HCT116 (cell line): ENCODE data around the gene IGDCC3. TPM values are rescaled to one million over a fixed set of nuclear protein-coding genes. Genes with fewer than 3 reads are reported as not detected.

Experiments used
- ATAC-seq: fragments of 200-7000 bp; cut with Tn5 transposase; 2 replicates; pipeline ENCODE4 v1.9.1; 2020; ENCODE audit warnings: mild to moderate bottlenecking, moderate library complexity
- BruUV-seq: library from RNA; stranded (reverse); fragments of 400-500 nt; replicated peaks from 2 replicates; lab custom pipeline; 2021; lab: Mats Ljungman, UMichigan
- CTCF ChIA-PET: fragments of 300-600 bp; sonication (Branson Sonifier 250); formaldehyde crosslinking; loops from one replicate; lab custom pipeline; 2021; ENCODE audit warnings: antibody characterized with exemption; lab: Charles Lee
- POLR2A ChIA-PET: fragments of 300-600, 350-600 bp; sonication (Branson Sonifier 250); formaldehyde crosslinking; loops from one replicate; lab custom pipeline; 2021; ENCODE audit warnings: antibody characterized with exemption; lab: Charles Lee
- RAD21 ChIA-PET, 2 experiments: fragments of 300-600 bp; sonication (Branson Sonifier 250); formaldehyde crosslinking; loops; one replicate each; lab custom pipeline; 2023; ENCODE audit warnings: low total read pairs in 2 of 2; ENCODE audit not compliant: uncharacterized antibody in 2 of 2, unreplicated experiment in 2 of 2, low non-redundant PET in 1 of 2; lab: Charles Lee
- DNase-seq: peaks from one replicate; pipeline ENCODE4 v3.0.0-alpha.2; 2010; ENCODE audit warnings: low read depth, low spot score
- H2AFZ ChIP-seq: fragments of 200-600 bp; shearing (Covaris generic), sonication (generic); 2 replicates; pipeline ENCODE4 v1.6.1; 2017; ENCODE audit warnings: low read depth, mixed run types, mixed read lengths, antibody characterized with exemption, low read length; ENCODE audit not compliant: poor library complexity, severe bottlenecking
- H3K27ac ChIP-seq: 2 replicates; pipeline ENCODE4 v1.5.1; 2012; ENCODE audit warnings: low read depth, low read length
- H3K27me3 ChIP-seq: fragments of 200-600 bp; sonication (generic); 2 replicates; pipeline ENCODE4 v1.6.1; 2016; ENCODE audit warnings: mixed run types, low read length, mixed read lengths; ENCODE audit not compliant: insufficient read depth
- H3K36me3 ChIP-seq, 2 experiments: fragments of 200-500 bp in 1 of 2; fragments of 200-600 bp in 1 of 2; sonication (Bioruptor generic) in 1 of 2; sonication (generic) in 1 of 2; 2 replicates each; pipeline versions ENCODE4 v1.5.1 to v1.6.1; 2014 to 2016; ENCODE audit warnings: low read length in 2 of 2, inconsistent platforms in 1 of 2, mixed read lengths in 1 of 2, mixed run types in 1 of 2; ENCODE audit not compliant: insufficient read depth in 2 of 2, control insufficient read depth in 1 of 2
- H3K4me1 ChIP-seq, 2 experiments: fragments of 200-600 bp in 1 of 2; sonication (generic) in 1 of 2; 2 replicates each; pipeline versions ENCODE4 v1.5.1 to v1.6.1; 2012 to 2017; ENCODE audit warnings: low read length in 2 of 2, inconsistent platforms in 1 of 2, mild to moderate bottlenecking in 1 of 2, mixed read lengths in 1 of 2, mixed run types in 1 of 2, moderate library complexity in 1 of 2; ENCODE audit not compliant: insufficient read depth in 2 of 2, control insufficient read depth in 1 of 2
- H3K4me2 ChIP-seq: fragments of 200-600 bp; sonication (generic); 2 replicates; pipeline ENCODE4 v1.6.1; 2017; ENCODE audit warnings: mixed run types, low read length, mixed read lengths
- H3K4me3 ChIP-seq, 2 experiments: fragments of 200-600 bp in 1 of 2; sonication (generic) in 1 of 2; replicated peaks in 1 of 2; 2 replicates each; pipeline ENCODE4 v1.5.1; 2011 to 2016; ENCODE audit warnings: low read length in 2 of 2, control low read depth in 1 of 2, low read depth in 1 of 2, mild to moderate bottlenecking in 1 of 2, mixed read lengths in 1 of 2, mixed run types in 1 of 2
- H3K79me2 ChIP-seq: fragments of 200-600 bp; sonication (generic); 2 replicates; pipeline ENCODE4 v1.6.1; 2017; ENCODE audit warnings: mild to moderate bottlenecking, mixed run types, low read length, moderate library complexity, mixed read lengths; ENCODE audit not compliant: insufficient read depth
- H3K9ac ChIP-seq: fragments of 200-600 bp; sonication (generic); 2 replicates; pipeline ENCODE4 v1.6.1; 2016; ENCODE audit warnings: low read length, mixed read lengths
- H3K9me2 ChIP-seq: fragments of 200-600 bp; sonication (generic), shearing (Covaris generic); 2 replicates; pipeline ENCODE4 v1.6.1; 2017; ENCODE audit warnings: mixed run types, mild to moderate bottlenecking, moderate library complexity; ENCODE audit not compliant: insufficient read depth
- H3K9me3 ChIP-seq, 2 experiments: fragments of 200-500 bp in 1 of 2; fragments of 200-600 bp in 1 of 2; sonication (Bioruptor generic) in 1 of 2; sonication (generic) in 1 of 2; 2 replicates each; pipeline ENCODE4 v1.6.1; 2014 to 2017; ENCODE audit warnings: low read length in 2 of 2, mixed read lengths in 2 of 2, inconsistent platforms in 1 of 2, low read depth in 1 of 2, mild to moderate bottlenecking in 1 of 2, mixed run types in 1 of 2, moderate library complexity in 1 of 2; ENCODE audit not compliant: control insufficient read depth in 1 of 2, insufficient read depth in 1 of 2
- H4K20me1 ChIP-seq: fragments of 200-600 bp; sonication (generic), shearing (Covaris generic); 2 replicates; pipeline ENCODE4 v1.6.1; 2017; ENCODE audit warnings: mixed run types, mild to moderate bottlenecking, moderate library complexity; ENCODE audit not compliant: insufficient read depth
- CBX3 ChIP-seq: IDR thresholded peaks from 2 replicates; pipeline ENCODE4 v1.6.1; 2012; ENCODE audit warnings: low read depth
- EZH2phosphoT487 ChIP-seq: fragments of 200-600 bp; IDR thresholded peaks from 2 replicates; pipeline ENCODE4 v1.6.1; 2018; ENCODE audit warnings: antibody characterized with exemption, borderline replicate concordance
- JUND ChIP-seq: IDR thresholded peaks from 2 replicates; pipeline ENCODE4 v1.6.1; 2012
- POLR2A ChIP-seq: IDR thresholded peaks from 2 replicates; pipeline ENCODE4 v1.7.0; 2011; ENCODE audit warnings: borderline replicate concordance; ENCODE audit not compliant: insufficient read depth, insufficient read length; ENCODE audit errors: extremely low read depth
- RAD21 ChIP-seq: IDR thresholded peaks from 2 replicates; pipeline ENCODE4 v1.6.1; 2012; ENCODE audit warnings: low read depth, mild to moderate bottlenecking
- REST ChIP-seq: IDR thresholded peaks from 2 replicates; pipeline ENCODE4 v1.6.1; 2012; ENCODE audit warnings: low read depth
- SP1 ChIP-seq: IDR thresholded peaks from 2 replicates; pipeline ENCODE4 v1.6.1; 2012; ENCODE audit warnings: low read depth
- TCF7L2 ChIP-seq: IDR thresholded peaks from 2 replicates; pipeline ENCODE4 v1.7.0; 2011; ENCODE audit warnings: borderline replicate concordance, inconsistent platforms; ENCODE audit not compliant: insufficient read depth, insufficient read length; ENCODE audit errors: extremely low read depth
- YY1 ChIP-seq: IDR thresholded peaks from 2 replicates; pipeline ENCODE4 v1.6.1; 2011; ENCODE audit warnings: low read length, low read depth, moderate library complexity, mild to moderate bottlenecking; ENCODE audit not compliant: insufficient replicate concordance; ENCODE audit errors: extremely low read depth
- ZNF274 ChIP-seq: fragments of 200-500 bp; sonication (Bioruptor generic); IDR thresholded peaks from 2 replicates; pipeline ENCODE4 v1.6.1; 2014; ENCODE audit warnings: mild to moderate bottlenecking, low read depth, low read length, inconsistent platforms
- intact Hi-C: fragments of 100-400 bp; cut with micrococcal nuclease; formaldehyde crosslinking; loops from 2 replicates; pipeline ENCODE4 v1.10.0; 2022
- total RNA-seq: library from RNA; stranded (reverse); gene quantifications from one replicate; pipeline ENCODE4 v1.2.1, GENCODE V29; 2021; ENCODE audit not compliant: unreplicated experiment
- TF ChIP-seq, protein P1 (sequence below): IDR thresholded peaks from 2 replicates; pipeline ENCODE4 v1.6.1; 2012

Gene IGDCC3
- total RNA-seq, 1 experiment from 2014 or later, result 0.44 TPM

DNA sequence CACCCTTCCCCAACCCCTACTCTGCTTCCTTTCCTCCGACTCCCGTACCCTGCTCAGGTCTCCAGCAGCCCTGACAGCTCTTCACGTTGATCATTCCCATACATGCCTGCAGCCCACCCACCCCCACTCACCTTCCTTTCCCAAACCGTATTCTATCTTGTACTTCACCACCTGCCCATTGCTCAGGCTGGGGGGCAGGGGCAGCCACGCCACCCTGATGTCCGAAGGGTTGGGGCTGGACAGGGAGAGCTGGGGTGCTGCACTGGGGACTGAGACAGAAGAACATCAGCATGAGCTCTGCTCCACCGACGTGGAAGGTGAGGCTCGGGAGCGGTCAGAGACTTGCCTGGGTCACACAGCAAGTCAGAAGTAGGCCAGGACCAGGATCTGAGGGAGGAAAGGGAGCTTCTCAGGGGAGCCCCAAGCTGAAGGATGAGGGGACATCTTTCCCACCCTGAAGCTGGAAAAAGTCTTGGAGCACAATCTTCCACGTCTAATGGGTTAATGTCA lies 16.5 kb upstream of the IGDCC3 start:
- ATAC-seq, result no peak
- DNase-seq, result no peak
- Histone ChIP-seq H3K27me3 (no peaks in the 10 kb centered on the region), H3K9me3 (no peaks in the 10 kb centered on the region), H3K79me2 (no peaks in the 10 kb centered on the region), H3K27ac (no peak overlapping the region), H3K4me1 (0 out of 4 replicates have a peak, but pooled peaks cover 0 to 6% of the 10 kb centered on the region in 2 experiments), H3K4me2 (no peak overlapping the region), H3K4me3 (no peak overlapping the region), H3K36me3 (no peaks in the 10 kb centered on the region), H4K20me1 (no peaks in the 10 kb centered on the region), H3K9ac (no peak overlapping the region), H2AFZ (no peak overlapping the region), H3K9me2 (no peaks in the 10 kb centered on the region)
- BruUV-seq, result no TSS peak
- ChIA-PET RAD21 (no interaction called here), POLR2A (no interaction called here), CTCF (interaction anchor here (1.6 kb wide), 1 partner anchor 9 kb away, joined by 4 read pairs; no protein-coding TSS in a partner anchor)
- no peak for TF ChIP-seq POLR2A
- TF ChIP-seq TCF7L2, result no peak
- TF ChIP-seq EZH2phosphoT487, result no peak
- TF ChIP-seq YY1, result no peak
- TF ChIP-seq, protein P1, sequence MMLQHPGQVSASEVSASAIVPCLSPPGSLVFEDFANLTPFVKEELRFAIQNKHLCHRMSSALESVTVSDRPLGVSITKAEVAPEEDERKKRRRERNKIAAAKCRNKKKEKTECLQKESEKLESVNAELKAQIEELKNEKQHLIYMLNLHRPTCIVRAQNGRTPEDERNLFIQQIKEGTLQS, result no peak
- no peak for TF ChIP-seq REST
- TF ChIP-seq RAD21, result no peak
- no peak for TF ChIP-seq CBX3
- TF ChIP-seq SP1, result no peak
- TF ChIP-seq ZNF274, result no peak
- no peak for TF ChIP-seq JUND
- intact Hi-C loops, result no loop called here
